ENCODE measurements around the gene SLC35F6. TPM values are rescaled to one million over a fixed set of nuclear protein-coding genes. Genes with fewer than 3 reads are reported as not detected.
A peak's percentile ranks its signal among the peaks of the same experiment; 100 is the strongest.

The SLC35F6 gene
- total and polyA plus RNA-seq, 2 donors (not counting 1 experiment from before 2014, with no cell fraction given): 35.2 to 61.4 TPM

DNA sequence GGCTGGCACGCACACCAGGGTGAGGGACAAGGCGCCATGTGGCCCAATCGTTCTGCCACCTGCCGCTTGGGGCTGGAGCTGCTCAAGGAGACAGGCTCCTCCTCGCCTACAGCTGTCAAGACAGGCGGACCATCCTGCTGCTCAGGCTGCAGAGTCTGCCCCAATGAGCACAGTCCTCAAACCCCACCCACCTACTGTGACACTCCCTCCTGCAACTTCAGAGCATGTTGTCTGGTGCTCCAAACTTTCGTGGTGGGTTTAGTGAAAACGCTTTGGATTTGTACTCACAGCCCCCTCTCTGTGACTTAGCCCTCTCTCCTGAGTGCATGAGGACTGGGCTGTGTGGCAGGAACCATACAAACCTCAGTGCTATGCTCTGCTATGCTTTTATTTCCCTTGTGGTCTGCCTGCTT, 23.2 kb upstream of the SLC35F6 start:
- DNase-seq (ENCODE audit: low read depth in 2 of 2): peak in 1 of 2 donors; percentile 39
- no peaks in the 10 kb centered on the region for H3K9me3 ChIP-seq (ENCODE audit: control insufficient read depth, insufficient read depth, low read depth, low read length)
- no peak overlapping the region for H2AFZ ChIP-seq (ENCODE audit: low read length)
- H3K9ac ChIP-seq (ENCODE audit: insufficient read depth, low read length): no peak overlapping the region
- H3K36me3 ChIP-seq (ENCODE audit: control insufficient read depth, insufficient read depth, low read length): no peaks in the 10 kb centered on the region
- H3K79me2 ChIP-seq (ENCODE audit: control insufficient read depth, insufficient read depth, low read length): no peaks in the 10 kb centered on the region
- H3K4me2 ChIP-seq (ENCODE audit: extremely low read depth, insufficient read depth, low read length): no peak overlapping the region
- peaks cover 3% of the 10 kb centered on the region for H3K27me3 ChIP-seq (ENCODE audit: control insufficient read depth, insufficient read depth, low read length)
- H3K4me3 ChIP-seq (replicated peaks in 1 of 4; ENCODE audit: control extremely low read depth in 1 of 4, insufficient read depth in 1 of 4, low read depth in 3 of 4, low read length in 4 of 4): no peak overlapping the region
- H3K4me1 ChIP-seq (ENCODE audit: control insufficient read depth, extremely low read depth, insufficient read depth, low read length): peaks cover 2% of the 10 kb centered on the region
- H4K20me1 ChIP-seq (ENCODE audit: control insufficient read depth, extremely low read depth, insufficient read depth, low read length): no peaks in the 10 kb centered on the region
- no peak for TF ChIP-seq EZH2 (IDR thresholded peaks at IDR 0.05; ENCODE audit: low read length, missing control alignments)
- TF ChIP-seq, protein P1, sequence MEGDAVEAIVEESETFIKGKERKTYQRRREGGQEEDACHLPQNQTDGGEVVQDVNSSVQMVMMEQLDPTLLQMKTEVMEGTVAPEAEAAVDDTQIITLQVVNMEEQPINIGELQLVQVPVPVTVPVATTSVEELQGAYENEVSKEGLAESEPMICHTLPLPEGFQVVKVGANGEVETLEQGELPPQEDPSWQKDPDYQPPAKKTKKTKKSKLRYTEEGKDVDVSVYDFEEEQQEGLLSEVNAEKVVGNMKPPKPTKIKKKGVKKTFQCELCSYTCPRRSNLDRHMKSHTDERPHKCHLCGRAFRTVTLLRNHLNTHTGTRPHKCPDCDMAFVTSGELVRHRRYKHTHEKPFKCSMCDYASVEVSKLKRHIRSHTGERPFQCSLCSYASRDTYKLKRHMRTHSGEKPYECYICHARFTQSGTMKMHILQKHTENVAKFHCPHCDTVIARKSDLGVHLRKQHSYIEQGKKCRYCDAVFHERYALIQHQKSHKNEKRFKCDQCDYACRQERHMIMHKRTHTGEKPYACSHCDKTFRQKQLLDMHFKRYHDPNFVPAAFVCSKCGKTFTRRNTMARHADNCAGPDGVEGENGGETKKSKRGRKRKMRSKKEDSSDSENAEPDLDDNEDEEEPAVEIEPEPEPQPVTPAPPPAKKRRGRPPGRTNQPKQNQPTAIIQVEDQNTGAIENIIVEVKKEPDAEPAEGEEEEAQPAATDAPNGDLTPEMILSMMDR (conservative IDR thresholded peaks at IDR 0.05 in 1 of 2, IDR thresholded peaks at IDR 0.05 in 1 of 2; ENCODE audit: low read depth in 1 of 2, low read length in 2 of 2): peak in 1 of 2 donors; percentile 10
- H3K27ac ChIP-seq (ENCODE audit: insufficient read depth, low read length): no peak overlapping the region

DNA sequence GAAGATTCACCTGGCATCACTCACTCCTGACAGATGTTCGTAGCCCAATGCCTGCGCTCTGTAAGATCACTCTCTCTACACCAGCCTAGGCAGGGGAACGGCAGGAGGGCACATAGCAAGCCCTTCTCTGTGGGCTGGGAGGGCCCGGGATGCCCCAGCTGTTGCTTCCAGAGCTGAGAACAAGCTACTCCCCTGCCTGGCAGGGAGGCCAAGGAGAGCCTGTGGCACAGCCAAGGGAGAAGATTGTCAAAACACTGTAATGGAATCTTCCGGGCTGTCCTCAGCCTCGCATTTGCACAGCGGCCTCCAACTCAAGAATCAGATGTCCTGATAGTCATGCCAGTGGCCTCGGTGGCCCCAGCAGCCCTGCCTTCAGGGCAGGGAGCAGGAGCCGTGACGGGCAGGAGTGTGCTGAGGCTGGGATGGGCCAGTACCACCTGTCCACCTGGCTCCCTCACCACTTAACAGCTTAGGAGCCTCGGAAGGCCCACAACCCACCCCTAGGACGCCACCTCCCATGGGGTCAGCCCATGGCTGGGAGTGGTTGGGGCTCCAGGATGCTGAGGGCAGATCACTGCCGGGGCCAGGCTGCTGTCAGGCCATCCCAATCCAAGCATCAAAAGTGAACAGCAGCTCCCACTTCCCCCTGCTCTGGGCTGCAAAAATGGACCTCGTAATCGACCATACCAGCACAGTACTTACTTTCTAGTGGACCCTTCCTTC, 21.9 kb upstream of the SLC35F6 start:
- H3K4me2 ChIP-seq (ENCODE audit: extremely low read depth, insufficient read depth, low read length): no peak overlapping the region
- no peak for DNase-seq (ENCODE audit: low read depth in 2 of 2)
- H3K36me3 ChIP-seq (ENCODE audit: control insufficient read depth, insufficient read depth, low read length): no peaks in the 10 kb centered on the region
- no peak for TF ChIP-seq EZH2 (IDR thresholded peaks at IDR 0.05; ENCODE audit: low read length, missing control alignments)
- no peak overlapping the region for H3K9ac ChIP-seq (ENCODE audit: insufficient read depth, low read length)
- no peaks in the 10 kb centered on the region for H4K20me1 ChIP-seq (ENCODE audit: control insufficient read depth, extremely low read depth, insufficient read depth, low read length)
- H3K4me1 ChIP-seq (ENCODE audit: control insufficient read depth, extremely low read depth, insufficient read depth, low read length): no peaks in the 10 kb centered on the region
- no peak overlapping the region for H3K4me3 ChIP-seq (replicated peaks in 1 of 4; ENCODE audit: control extremely low read depth in 1 of 4, insufficient read depth in 1 of 4, low read depth in 3 of 4, low read length in 4 of 4)
- no peaks in the 10 kb centered on the region for H3K79me2 ChIP-seq (ENCODE audit: control insufficient read depth, insufficient read depth, low read length)
- no peak overlapping the region for H2AFZ ChIP-seq (ENCODE audit: low read length)
- H3K27ac ChIP-seq (ENCODE audit: insufficient read depth, low read length): no peak overlapping the region
- H3K27me3 ChIP-seq (ENCODE audit: control insufficient read depth, insufficient read depth, low read length): peaks cover 3% of the 10 kb centered on the region
- no peaks in the 10 kb centered on the region for H3K9me3 ChIP-seq (ENCODE audit: control insufficient read depth, insufficient read depth, low read depth, low read length)

DNA sequence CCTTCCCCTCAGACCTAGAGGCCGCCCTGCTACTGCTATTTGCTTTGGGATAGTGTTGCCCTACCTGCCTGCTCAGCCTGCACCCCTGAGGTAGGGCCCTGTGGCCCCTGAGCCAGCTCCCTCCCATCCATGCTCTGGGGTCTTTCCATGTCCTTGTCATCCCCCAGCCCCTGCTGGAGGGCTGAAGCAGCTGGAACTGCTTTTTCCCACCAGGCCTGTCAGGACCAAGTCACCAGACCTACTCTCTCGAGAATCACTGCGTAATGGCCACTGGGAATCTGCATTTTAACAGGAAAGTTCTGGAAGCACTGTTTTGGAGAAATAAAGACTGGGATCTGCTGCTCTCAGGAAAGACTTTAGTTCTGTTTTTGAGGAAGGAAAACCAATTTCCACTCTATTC, 20.2 kb upstream of the SLC35F6 start:
- H3K27ac ChIP-seq (ENCODE audit: insufficient read depth, low read length): no peak overlapping the region
- H4K20me1 ChIP-seq (ENCODE audit: control insufficient read depth, extremely low read depth, insufficient read depth, low read length): no peaks in the 10 kb centered on the region

More for the DNA sequence above, 20.2 kb upstream of the SLC35F6 start:
- Histone ChIP-seq H2AFZ (ENCODE audit: low read length) (no peak overlapping the region), H3K4me1 (ENCODE audit: control insufficient read depth, extremely low read depth, insufficient read depth, low read length) (no peaks in the 10 kb centered on the region), H3K4me2 (ENCODE audit: extremely low read depth, insufficient read depth, low read length) (no peak overlapping the region), H3K9ac (ENCODE audit: insufficient read depth, low read length) (no peak overlapping the region), H3K27me3 (ENCODE audit: control insufficient read depth, insufficient read depth, low read length) (peaks cover 3% of the 10 kb centered on the region), H3K36me3 (ENCODE audit: control insufficient read depth, insufficient read depth, low read length) (no peaks in the 10 kb centered on the region), H3K4me3 (replicated peaks in 1 of 4; ENCODE audit: control extremely low read depth in 1 of 4, insufficient read depth in 1 of 4, low read depth in 3 of 4, low read length in 4 of 4) (no peak overlapping the region), H3K9me3 (ENCODE audit: control insufficient read depth, insufficient read depth, low read depth, low read length) (no peaks in the 10 kb centered on the region), H3K79me2 (ENCODE audit: control insufficient read depth, insufficient read depth, low read length) (no peaks in the 10 kb centered on the region)
- no peak for DNase-seq (ENCODE audit: low read depth in 2 of 2)
- no peak for TF ChIP-seq EZH2 (IDR thresholded peaks at IDR 0.05; ENCODE audit: low read length, missing control alignments)
- TF ChIP-seq, protein P1 (conservative IDR thresholded peaks at IDR 0.05 in 1 of 2, IDR thresholded peaks at IDR 0.05 in 1 of 2; ENCODE audit: low read depth in 1 of 2, low read length in 2 of 2): no peak

All from fibroblast of lung (primary cell).